Caco-2 (cell line): ENCODE results near the gene ATG2A. TPM values are rescaled to one million over a fixed set of nuclear protein-coding genes. Genes with fewer than 3 reads are reported as not detected.

Experiments used
- BruUV-seq: library from RNA; stranded (reverse); fragments of 400-500 nt; replicated peaks from 2 replicates; lab custom pipeline; 2021; lab: Mats Ljungman, UMichigan
- CTCF ChIA-PET: fragments of 300-600 bp; sonication (Branson Sonifier 250); formaldehyde crosslinking; loops from one replicate; lab custom pipeline; 2022; ENCODE audit warnings: antibody characterized with exemption; lab: Charles Lee
- POLR2A ChIA-PET: fragments of 300-600 bp; sonication (Branson Sonifier 250); formaldehyde crosslinking; loops from one replicate; lab custom pipeline; 2022; ENCODE audit warnings: antibody characterized with exemption; lab: Charles Lee
- DNase-seq, 2 experiments: peaks; one replicate each; pipeline versions ENCODE4 v3.0.0 to v3.0.0-alpha.2; 2020 to 2022
- H3K27me3 ChIP-seq: replicated peaks from 2 replicates; pipeline ENCODE4 v1.6.0; 2011; ENCODE audit warnings: low read length; ENCODE audit not compliant: control insufficient read depth, insufficient read depth
- H3K36me3 ChIP-seq: 2 replicates; pipeline ENCODE4 v1.5.1; 2011; ENCODE audit warnings: low read length; ENCODE audit not compliant: control insufficient read depth, insufficient read depth
- H3K4me1 ChIP-seq: fragments of 250-450 bp; sonication (Bioruptor Pico); 2 replicates; pipeline ENCODE4 v1.5.1; 2020; ENCODE audit warnings: mild to moderate bottlenecking
- H3K4me3 ChIP-seq: 2 replicates; pipeline ENCODE4 v1.5.1; 2011; ENCODE audit warnings: low read depth, mild to moderate bottlenecking, control low read depth, low read length
- H3K9me3 ChIP-seq: fragments of 250-450 bp; sonication (Bioruptor Pico); 2 replicates; pipeline ENCODE4 v1.5.1; 2020; ENCODE audit warnings: mild to moderate bottlenecking, moderate library complexity
- H3K27ac Mint-ChIP-seq: one replicate; pipeline ENCODE4 v1.8.0; 2022; ENCODE audit warnings: mixed read lengths; ENCODE audit not compliant: unreplicated experiment
- H3K27me3 Mint-ChIP-seq: one replicate; pipeline ENCODE4 v1.8.0; 2022; ENCODE audit warnings: mixed read lengths; ENCODE audit not compliant: insufficient read depth, unreplicated experiment
- H3K36me3 Mint-ChIP-seq: one replicate; pipeline ENCODE4 v1.8.0; 2022; ENCODE audit warnings: mild to moderate bottlenecking, mixed read lengths; ENCODE audit not compliant: insufficient read depth, unreplicated experiment
- H3K4me1 Mint-ChIP-seq: one replicate; pipeline ENCODE4 v1.8.0; 2022; ENCODE audit warnings: low read depth, mixed read lengths; ENCODE audit not compliant: unreplicated experiment
- H3K4me3 Mint-ChIP-seq: one replicate; pipeline ENCODE4 v1.8.0; 2022; ENCODE audit warnings: mild to moderate bottlenecking, moderate library complexity, mixed read lengths; ENCODE audit not compliant: unreplicated experiment
- H3K9me3 Mint-ChIP-seq: one replicate; pipeline ENCODE4 v1.8.0; 2022; ENCODE audit warnings: mixed read lengths; ENCODE audit not compliant: unreplicated experiment
- intact Hi-C: fragments of 100-400 bp; cut with micrococcal nuclease; formaldehyde crosslinking; loops from one replicate; pipeline ENCODE4 v1.10.0; 2022; ENCODE audit not compliant: unreplicated experiment
- total RNA-seq: library from RNA; stranded (reverse); gene quantifications from 2 replicates; pipeline ENCODE4 v1.2.3, GENCODE V29; 2022
- TF ChIP-seq, protein P1 (sequence below), 2 experiments: fragments of 200-600 bp in 1 of 2; IDR thresholded peaks; 1 replicate in 1 of 2; 2 replicates in 1 of 2; pipeline versions ENCODE4 v1.5.1 to v1.8.0; 2011 to 2022; ENCODE audit warnings: antibody characterized with exemption in 1 of 2, control low read depth in 1 of 2, inconsistent platforms in 1 of 2, low read depth in 1 of 2, low read length in 1 of 2, mild to moderate bottlenecking in 1 of 2, moderate library complexity in 1 of 2; ENCODE audit not compliant: insufficient read depth in 1 of 2, severe bottlenecking in 1 of 2, unreplicated experiment in 1 of 2

ATG2A gene
- total RNA-seq, 1 experiment from 2014 or later = 27.9 TPM

DNA sequence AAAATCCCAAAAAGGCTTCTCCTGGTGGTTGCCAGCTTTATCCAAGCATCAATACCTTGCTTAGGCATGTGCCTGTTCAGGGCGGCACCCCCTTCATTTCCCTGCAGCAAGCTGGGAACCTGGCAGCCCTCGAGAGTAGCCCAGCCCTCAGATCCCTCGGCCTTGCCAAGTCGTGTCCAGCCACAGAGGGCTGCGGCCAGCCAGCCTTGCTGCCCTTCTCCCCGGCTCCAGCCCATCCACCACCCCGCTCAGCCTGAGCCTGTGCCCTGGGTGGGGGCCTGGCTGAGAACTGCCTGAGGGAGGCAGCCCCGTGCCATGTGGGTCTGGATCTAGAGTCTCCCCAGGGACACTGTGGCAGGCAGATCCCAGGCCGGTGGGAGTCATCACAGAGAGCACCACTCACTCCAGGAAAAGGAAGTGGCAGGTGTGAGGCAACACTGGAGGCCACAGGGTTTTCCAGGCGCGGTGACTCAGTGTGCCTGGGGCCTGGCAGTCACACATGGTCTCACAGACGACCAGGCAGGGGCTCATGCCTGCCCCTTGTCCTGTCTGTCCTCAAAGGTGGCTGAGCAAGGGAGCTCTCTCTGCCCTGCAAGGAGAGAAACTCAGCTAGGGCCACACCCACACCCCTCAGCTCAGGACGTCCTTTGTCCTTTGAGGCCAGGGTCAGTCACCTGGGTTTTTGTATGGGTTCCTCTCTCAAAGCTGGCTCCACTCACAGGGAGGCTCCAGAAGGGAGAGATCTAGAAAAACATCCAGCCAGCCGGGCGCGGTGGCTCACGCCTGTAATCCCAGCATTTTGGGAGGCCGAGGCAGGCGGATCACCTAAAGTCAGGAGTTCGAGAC, 60.4 kb downstream of the ATG2A start:
- Histone ChIP-seq H3K27me3 (no peaks in the 10 kb centered on the region), H3K4me3 (no peak overlapping the region), H3K9me3 (no peaks in the 10 kb centered on the region), H3K4me1 (peaks cover 39% of the 10 kb centered on the region), H3K36me3 (peaks cover 6% of the 10 kb centered on the region)
- Mint-ChIP-seq H3K4me1 (peaks cover 17% of the 10 kb centered on the region), H3K27ac (peak overlapping the region; percentile 91), H3K4me3 (no peak overlapping the region), H3K36me3 (peaks cover 75% of the 10 kb centered on the region), H3K27me3 (no peaks in the 10 kb centered on the region), H3K9me3 (no peaks in the 10 kb centered on the region)
- peak; percentile 47 to 70 for DNase-seq
- TF ChIP-seq, protein P1, sequence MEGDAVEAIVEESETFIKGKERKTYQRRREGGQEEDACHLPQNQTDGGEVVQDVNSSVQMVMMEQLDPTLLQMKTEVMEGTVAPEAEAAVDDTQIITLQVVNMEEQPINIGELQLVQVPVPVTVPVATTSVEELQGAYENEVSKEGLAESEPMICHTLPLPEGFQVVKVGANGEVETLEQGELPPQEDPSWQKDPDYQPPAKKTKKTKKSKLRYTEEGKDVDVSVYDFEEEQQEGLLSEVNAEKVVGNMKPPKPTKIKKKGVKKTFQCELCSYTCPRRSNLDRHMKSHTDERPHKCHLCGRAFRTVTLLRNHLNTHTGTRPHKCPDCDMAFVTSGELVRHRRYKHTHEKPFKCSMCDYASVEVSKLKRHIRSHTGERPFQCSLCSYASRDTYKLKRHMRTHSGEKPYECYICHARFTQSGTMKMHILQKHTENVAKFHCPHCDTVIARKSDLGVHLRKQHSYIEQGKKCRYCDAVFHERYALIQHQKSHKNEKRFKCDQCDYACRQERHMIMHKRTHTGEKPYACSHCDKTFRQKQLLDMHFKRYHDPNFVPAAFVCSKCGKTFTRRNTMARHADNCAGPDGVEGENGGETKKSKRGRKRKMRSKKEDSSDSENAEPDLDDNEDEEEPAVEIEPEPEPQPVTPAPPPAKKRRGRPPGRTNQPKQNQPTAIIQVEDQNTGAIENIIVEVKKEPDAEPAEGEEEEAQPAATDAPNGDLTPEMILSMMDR (IDR thresholded peaks at IDR 0.05; ENCODE audit: insufficient read depth in 1 of 2, low read depth in 1 of 2, low read length in 1 of 2, severe bottlenecking in 1 of 2, unreplicated experiment in 1 of 2) = no peak
- intact Hi-C loops = no loop called here
- BruUV-seq = no TSS peak
- POLR2A ChIA-PET = interaction anchor here (0.5 to 1.0 kb wide), 2 partner anchors 20 to 611 kb away, joined by 3 read pairs; no protein-coding TSS in a partner anchor
- CTCF ChIA-PET = no interaction called here

DNA sequence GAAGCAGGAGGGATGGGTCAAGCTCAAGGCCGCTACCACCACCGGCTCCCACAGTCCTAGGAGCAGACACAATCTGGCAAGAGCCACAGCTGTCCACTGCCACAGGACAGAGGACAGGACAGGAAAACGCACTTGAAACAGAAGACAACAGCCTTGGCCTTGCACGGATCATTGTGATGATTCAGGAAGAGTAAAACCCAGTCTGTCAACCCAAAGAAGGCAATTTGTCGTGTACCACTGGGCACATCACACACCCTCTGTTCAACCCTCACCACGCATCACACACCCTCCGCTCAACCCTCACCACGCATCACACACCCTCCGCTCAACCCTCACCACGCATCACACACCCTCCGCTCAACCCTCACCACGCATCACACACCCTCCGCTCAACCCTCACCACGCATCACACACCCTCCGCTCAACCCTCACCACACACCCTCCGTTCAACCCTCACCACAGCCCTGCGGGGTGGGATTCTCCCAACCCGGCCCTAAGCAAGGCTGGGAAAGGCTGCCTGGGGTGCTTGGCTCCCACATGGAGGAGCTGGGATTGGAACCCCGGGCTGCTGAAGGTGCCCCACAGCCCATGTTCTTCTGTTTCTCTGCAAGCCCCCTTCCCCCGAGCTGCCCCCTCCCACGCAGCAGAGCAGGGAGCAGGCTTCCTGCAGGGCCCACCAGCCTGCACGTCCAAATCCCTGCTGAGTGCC, 61.3 kb downstream of the ATG2A start:
- H3K4me1 ChIP-seq = peaks cover 39% of the 10 kb centered on the region
- DNase-seq = no peak
- H3K9me3 ChIP-seq = no peaks in the 10 kb centered on the region
- Mint-ChIP-seq H3K4me3 (peak overlapping the region; percentile 46), H3K27me3 (no peaks in the 10 kb centered on the region), H3K36me3 (peaks cover 82% of the 10 kb centered on the region), H3K4me1 (peaks cover 17% of the 10 kb centered on the region), H3K27ac (peak overlapping the region; percentile 91), H3K9me3 (no peaks in the 10 kb centered on the region)
- no peaks in the 10 kb centered on the region for H3K27me3 ChIP-seq
- peaks cover 6% of the 10 kb centered on the region for H3K36me3 ChIP-seq
- BruUV-seq = no TSS peak
- TF ChIP-seq, protein P1 (IDR thresholded peaks at IDR 0.05; ENCODE audit: insufficient read depth in 1 of 2, low read depth in 1 of 2, low read length in 1 of 2, severe bottlenecking in 1 of 2, unreplicated experiment in 1 of 2) = no peak
- ChIA-PET CTCF (interaction anchor here (1.2 kb wide), 1 partner anchor 141 kb away, joined by 4 read pairs; the partner anchor contains the start of gene BATF2), POLR2A (interaction anchor here (1.2 kb wide), 1 partner anchor 33 kb away, joined by 3 read pairs; no protein-coding TSS in a partner anchor)
- no peak overlapping the region for H3K4me3 ChIP-seq
- intact Hi-C loops = no loop called here
